Fibroblast of the aortic adventitia (primary cell): ENCODE measurements around the gene AP1S3. TPM values are rescaled to one million over a fixed set of nuclear protein-coding genes. Genes with fewer than 3 reads are reported as not detected.

ENCODE experiments used
- DNase-seq: peaks from one replicate; pipeline ENCODE4 v3.0.0-alpha.2; 2010; ENCODE audit warnings: low read depth
- H3K4me3 ChIP-seq: 2 replicates; pipeline ENCODE4 v1.5.1; 2011; ENCODE audit warnings: low read depth, mild to moderate bottlenecking, control low read depth, low read length, moderate library complexity
- CTCF ChIP-seq: IDR thresholded peaks from 2 replicates; pipeline ENCODE4 v1.5.1; 2011; ENCODE audit warnings: mild to moderate bottlenecking, low read length, control low read depth, inconsistent platforms; ENCODE audit not compliant: insufficient read depth
- total RNA-seq: library from RNA; depleted of rRNA; stranded (reverse); fragments of >200 nt; gene quantifications from 2 replicates; pipeline ENCODE4 v1.2.3, GENCODE V29; 2012; ENCODE audit warnings: low replicate concordance

The AP1S3 gene
- total RNA-seq, 1 donor: 8.1 TPM

GRCh38 chr2:223841436-223842190 lies 4.2 kb upstream of the AP1S3 start:
- no peak overlapping the region for H3K4me3 ChIP-seq
- TF ChIP-seq CTCF: no peak
- DNase-seq: no peak

- H3K4me3 ChIP-seq: peak overlapping the region; percentile 3
- DNase-seq: no peak
- TF ChIP-seq CTCF: no peak
Observed at GRCh38 chr2:223835701-223836532, 1.5 kb downstream of the AP1S3 start.

- no peak overlapping the region for H3K4me3 ChIP-seq
- DNase-seq: no peak
- TF ChIP-seq CTCF: no peak
Observed at GRCh38 chr2:223834431-223834830, 3.0 kb downstream of the AP1S3 start.

GRCh38 chr2:223832241-223832903 lies 5.0 kb downstream of the AP1S3 start:
- no peak for TF ChIP-seq CTCF
- no peak for DNase-seq
- no peak overlapping the region for H3K4me3 ChIP-seq

GRCh38 chr2:223829128-223829527 lies 8.3 kb downstream of the AP1S3 start:
- no peak for TF ChIP-seq CTCF
- DNase-seq: no peak
- H3K4me3 ChIP-seq: no peak overlapping the region

- DNase-seq: no peak
- TF ChIP-seq CTCF: no peak
- H3K4me3 ChIP-seq: no peak overlapping the region
Observed at GRCh38 chr2:223828314-223828713, 9.1 kb downstream of the AP1S3 start.
